Neuronal stem cell (in vitro differentiated cells): ENCODE results near the gene PRICKLE1.
A peak's percentile ranks its signal among the peaks of the same experiment; 100 is the strongest.

ENCODE experiments used
- DNase-seq: peaks from one replicate; pipeline ENCODE4 v3.0.0-alpha.2; 2013; ENCODE audit warnings: low spot score
- H2AFZ ChIP-seq: one replicate; pipeline ENCODE4 v1.6.1; 2013; ENCODE audit warnings: mild to moderate bottlenecking, low read length, inconsistent platforms
- H2AK5ac ChIP-seq: 2 replicates; pipeline ENCODE4 v1.6.1; 2013; ENCODE audit warnings: low read depth, mild to moderate bottlenecking, inconsistent platforms, low read length, moderate library complexity, mixed read lengths
- H2BK120ac ChIP-seq: 2 replicates; pipeline ENCODE4 v1.6.1; 2013; ENCODE audit warnings: low read depth, mild to moderate bottlenecking, inconsistent platforms, low read length, moderate library complexity, mixed read lengths
- H2BK12ac ChIP-seq: one replicate; pipeline ENCODE4 v1.6.1; 2013; ENCODE audit warnings: low read length, inconsistent platforms
- H2BK15ac ChIP-seq: 2 replicates; pipeline ENCODE4 v1.6.1; 2013; ENCODE audit warnings: mild to moderate bottlenecking, low read length, inconsistent platforms, mixed read lengths
- H2BK5ac ChIP-seq: one replicate; pipeline ENCODE4 v1.6.1; 2013; ENCODE audit warnings: inconsistent platforms, mild to moderate bottlenecking, low read length, moderate library complexity
- H3K14ac ChIP-seq: one replicate; pipeline ENCODE4 v1.6.1; 2013; ENCODE audit warnings: low read length, inconsistent platforms
- H3K18ac ChIP-seq: 2 replicates; pipeline ENCODE4 v1.6.1; 2013; ENCODE audit warnings: low read length, inconsistent platforms
- H3K23ac ChIP-seq: 2 replicates; pipeline ENCODE4 v1.6.1; 2013; ENCODE audit warnings: low read depth, mild to moderate bottlenecking, mixed read lengths, low read length, inconsistent platforms; ENCODE audit not compliant: poor library complexity
- H3K27ac ChIP-seq: replicated peaks from 3 replicates; pipeline ENCODE4 v1.5.1; 2013; ENCODE audit warnings: low read length, inconsistent platforms
- H3K27me3 ChIP-seq, 3 experiments: 2 replicates each; pipeline ENCODE4 v1.6.1; 2013; ENCODE audit warnings: low read length in 3 of 3, mild to moderate bottlenecking in 2 of 3, inconsistent platforms in 1 of 3, low read depth in 1 of 3, mixed read lengths in 1 of 3, moderate library complexity in 1 of 3; ENCODE audit not compliant: control insufficient read depth in 3 of 3, insufficient read depth in 3 of 3
- H3K36me3 ChIP-seq, 2 donors: replicated peaks in 1 of 2; 2 replicates each; pipeline ENCODE4 v1.6.1; 2013; ENCODE audit warnings: low read length in 2 of 2; ENCODE audit not compliant: control insufficient read depth in 2 of 2, insufficient read depth in 2 of 2
- H3K4ac ChIP-seq: 2 replicates; pipeline ENCODE4 v1.6.1; 2013; ENCODE audit warnings: inconsistent platforms, mild to moderate bottlenecking, low read length, moderate library complexity
- H3K4me1 ChIP-seq, 2 donors: 1 replicate in 1 of 2; 2 replicates in 1 of 2; pipeline ENCODE4 v1.6.1; 2013; ENCODE audit warnings: low read length in 2 of 2, low read depth in 1 of 2; ENCODE audit not compliant: control insufficient read depth in 2 of 2, insufficient read depth in 1 of 2
- H3K4me2 ChIP-seq: one replicate; pipeline ENCODE4 v1.6.1; 2013; ENCODE audit warnings: mild to moderate bottlenecking, low read length, inconsistent platforms; ENCODE audit not compliant: insufficient read depth, poor library complexity, severe bottlenecking
- H3K4me3 ChIP-seq, 2 donors: 2 replicates each; pipeline ENCODE4 v1.5.1; 2013; ENCODE audit warnings: low read length in 2 of 2, mild to moderate bottlenecking in 2 of 2, inconsistent platforms in 1 of 2, moderate library complexity in 1 of 2
- H3K79me1 ChIP-seq: one replicate; pipeline ENCODE4 v1.6.1; 2013; ENCODE audit warnings: low read depth, mild to moderate bottlenecking, inconsistent platforms, low read length, moderate library complexity
- H3K9ac ChIP-seq: one replicate; pipeline ENCODE4 v1.6.1; 2013; ENCODE audit warnings: mild to moderate bottlenecking, low read depth, low read length, inconsistent platforms; ENCODE audit not compliant: poor library complexity
- H3K9me3 ChIP-seq, 2 donors: replicated peaks in 1 of 2; 2 replicates each; pipeline versions ENCODE3 to v1.6.1; 2013; ENCODE audit warnings: low read length in 2 of 2, mild to moderate bottlenecking in 2 of 2, inconsistent platforms in 1 of 2, low read depth in 1 of 2, mixed read lengths in 1 of 2, moderate library complexity in 1 of 2; ENCODE audit not compliant: control insufficient read depth in 2 of 2, insufficient read depth in 1 of 2
- H4K8ac ChIP-seq: one replicate; pipeline ENCODE4 v1.6.1; 2013; ENCODE audit warnings: low read depth, mild to moderate bottlenecking, inconsistent platforms, low read length, moderate library complexity
- H4K91ac ChIP-seq: one replicate; pipeline ENCODE4 v1.6.1; 2013; ENCODE audit warnings: low read length, low read depth, mild to moderate bottlenecking, inconsistent platforms; ENCODE audit not compliant: poor library complexity
- WGBS, 2 donors: extraction: QIAGEN DNeasy Blood & Tissue Kit; methylation state at CpG; one replicate each; pipeline ENCODE4 v1.1.7; 2013; ENCODE audit warnings: missing lambda C conversion rate in 2 of 2, mixed read lengths in 1 of 2; ENCODE audit not compliant: insufficient read length in 2 of 2, insufficient replicate concordance in 1 of 2; ENCODE audit errors: extremely low coverage in 2 of 2; 5-methylcytosine and 5-hydroxymethylcytosine counted together

PRICKLE1 gene

GRCh38 chr12:42469355-42470175 is 120.0 kb downstream of the PRICKLE1 start:
- no CpG with 5 or more reads among the region's 7 CpGs for WGBS, 2 donors

GRCh38 chr12:42468921-42469320 is 120.6 kb downstream of the PRICKLE1 start:
- Histone ChIP-seq H3K23ac (no peak overlapping the region), H3K27me3 (no peaks in the 10 kb centered on the region), H2BK15ac (no peak overlapping the region), H3K4me1 (peaks cover 28 to 30% of the 10 kb centered on the region in 2 donors), H3K4me2 (no peak overlapping the region), H2BK12ac (no peak overlapping the region), H3K36me3 (peaks cover 8 to 53% of the 10 kb centered on the region in 2 donors), H3K14ac (no peak overlapping the region), H3K9me3 (no peaks in the 10 kb centered on the region), H2BK5ac (no peak overlapping the region), H3K4ac (no peak overlapping the region), H3K79me1 (peaks cover 1% of the 10 kb centered on the region), H3K9ac (no peak overlapping the region), H2AK5ac (no peak overlapping the region), H3K4me3 (no peak overlapping the region), H2BK120ac (no peak overlapping the region), H4K91ac (no peak overlapping the region), H2AFZ (no peak overlapping the region), H3K18ac (no peak overlapping the region), H3K27ac (peak overlapping the region; percentile 56), H4K8ac (no peak overlapping the region)
- DNase-seq: no peak
- WGBS, 2 donors: no CpG with 5 or more reads among the region's 3 CpGs

More at GRCh38 chr12:42469355-42470175, 120.0 kb downstream of the PRICKLE1 start:
- peaks cover 6 to 48% of the 10 kb centered on the region in 2 donors for H3K36me3 ChIP-seq
- peaks cover 28 to 32% of the 10 kb centered on the region in 2 donors for H3K4me1 ChIP-seq
- H2AFZ ChIP-seq: no peak overlapping the region
- H4K91ac ChIP-seq: no peak overlapping the region
- no peak for DNase-seq
- no peak overlapping the region for H3K4ac ChIP-seq
- no peak overlapping the region for H2BK12ac ChIP-seq
- H3K18ac ChIP-seq: peak overlapping the region; percentile 42
- no peak overlapping the region for H3K23ac ChIP-seq
- H3K27me3 ChIP-seq: no peaks in the 10 kb centered on the region
- H3K27ac ChIP-seq: peak overlapping the region; percentile 78
- H4K8ac ChIP-seq: no peak overlapping the region
- H2BK5ac ChIP-seq: no peak overlapping the region
- no peak overlapping the region for H3K14ac ChIP-seq
- H3K4me3 ChIP-seq: no peak overlapping the region
- no peak overlapping the region for H3K4me2 ChIP-seq
- no peak overlapping the region for H3K9ac ChIP-seq
- peaks cover 1% of the 10 kb centered on the region for H3K79me1 ChIP-seq
- no peaks in the 10 kb centered on the region for H3K9me3 ChIP-seq
- no peak overlapping the region for H2BK120ac ChIP-seq
- H2AK5ac ChIP-seq: no peak overlapping the region
- peak overlapping the region; percentile 35 for H2BK15ac ChIP-seq

- Histone ChIP-seq H2AK5ac (no peak overlapping the region), H2BK120ac (no peak overlapping the region), H3K23ac (no peak overlapping the region), H4K91ac (no peak overlapping the region), H3K9ac (no peak overlapping the region), H3K27ac (no peak overlapping the region), H2BK15ac (no peak overlapping the region), H3K18ac (peak overlapping the region; percentile 2), H3K14ac (no peak overlapping the region), H2BK5ac (no peak overlapping the region), H3K36me3 (peaks cover 8 to 59% of the 10 kb centered on the region in 2 donors), H2AFZ (no peak overlapping the region), H3K27me3 (no peaks in the 10 kb centered on the region), H3K4ac (no peak overlapping the region), H3K4me2 (no peak overlapping the region), H3K79me1 (peaks cover 1% of the 10 kb centered on the region), H3K4me1 (peaks cover 28 to 30% of the 10 kb centered on the region in 2 donors), H3K9me3 (no peaks in the 10 kb centered on the region), H2BK12ac (no peak overlapping the region), H3K4me3 (no peak overlapping the region), H4K8ac (no peak overlapping the region)
- no peak for DNase-seq
- WGBS, 2 donors: no CpG with 5 or more reads among the region's 9 CpGs
Observed at GRCh38 chr12:42468341-42468821, 121.2 kb downstream of the PRICKLE1 start.

- Histone ChIP-seq H4K91ac (no peak overlapping the region), H3K4me1 (no peaks in the 10 kb centered on the region), H2AFZ (no peak overlapping the region), H3K4ac (no peak overlapping the region), H3K4me2 (no peak overlapping the region), H3K4me3 (no peak overlapping the region), H3K27ac (no peak overlapping the region), H3K9me3 (no peaks in the 10 kb centered on the region), H3K27me3 (no peaks in the 10 kb centered on the region), H3K79me1 (peaks cover 1% of the 10 kb centered on the region), H2AK5ac (no peak overlapping the region), H3K23ac (no peak overlapping the region), H2BK5ac (no peak overlapping the region), H2BK15ac (no peak overlapping the region), H3K18ac (no peak overlapping the region), H2BK120ac (no peak overlapping the region), H3K14ac (no peak overlapping the region), H3K36me3 (peaks cover 8 to 82% of the 10 kb centered on the region in 2 donors), H4K8ac (no peak overlapping the region), H2BK12ac (no peak overlapping the region), H3K9ac (no peak overlapping the region)
- no CpG with 5 or more reads among the region's 4 CpGs for whole genome bisulfite sequencing, 2 donors
- DNase-seq: no peak
Observed at GRCh38 chr12:42463671-42464070, 125.9 kb downstream of the PRICKLE1 start.
